Astrocyte of the spinal cord (primary cell): ENCODE data around the gene NOC3L.

Experiments used
- DNase-seq: peaks from one replicate; pipeline ENCODE4 v3.0.0; 2011; ENCODE audit warnings: low read depth, low spot score
- H3K4me3 ChIP-seq: 2 replicates; pipeline ENCODE4 v1.5.1; 2011; ENCODE audit warnings: low read depth, mild to moderate bottlenecking, low read length, moderate library complexity
- CTCF ChIP-seq: IDR thresholded peaks from 2 replicates; pipeline ENCODE4 v1.5.1; 2012; ENCODE audit warnings: low read depth, mild to moderate bottlenecking, low read length, inconsistent platforms
- in situ Hi-C: cut with HindIII; loops from 2 replicates; pipeline ENCODE4 v1.10.0; 2017; ENCODE audit warnings: low sequenced_read_pairs

Gene NOC3L

GRCh38 chr10:94362360-94363250, at the start of gene NOC3L:
NOC3L (minus strand) TSS chr10:94362939; CDS start chr10:94362838, 101 bp downstream.
- H3K4me3 ChIP-seq = peak within 1 kb of the TSS; percentile 93
- peak; percentile 67 for TF ChIP-seq CTCF
- in situ Hi-C loops = no loop called here
- DNase-seq = peak; percentile 95

GRCh38 chr10:94412449-94412848, 49.7 kb upstream of the NOC3L start:
- TF ChIP-seq CTCF = no peak
- no peak for DNase-seq
- H3K4me3 ChIP-seq = no peak overlapping the region
- in situ Hi-C loops = no loop called here

DNA sequence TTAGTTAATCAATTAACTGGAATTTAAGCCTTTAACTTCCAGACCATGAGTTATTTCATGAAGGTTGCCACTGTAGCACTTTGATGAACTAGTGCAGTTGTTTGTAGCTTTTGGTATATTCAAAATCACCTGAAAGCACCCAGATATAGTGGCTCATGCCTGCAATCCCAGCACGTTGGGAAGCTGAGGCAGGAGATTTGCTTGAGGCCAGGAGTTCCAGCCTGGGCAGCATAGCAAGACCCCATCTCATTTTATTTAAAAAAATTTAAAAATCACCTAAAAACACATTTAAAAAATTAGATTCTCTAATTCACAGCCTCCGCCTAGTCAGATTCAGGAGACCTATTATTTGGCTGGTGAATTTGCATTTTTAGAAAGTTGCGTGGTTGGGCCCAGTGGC, 48.6 kb upstream of the NOC3L start:
- in situ Hi-C loops = no loop called here
- no peak for DNase-seq
- no peak overlapping the region for H3K4me3 ChIP-seq
- TF ChIP-seq CTCF = no peak

- no peak for TF ChIP-seq CTCF
- DNase-seq = no peak
- H3K4me3 ChIP-seq = no peak overlapping the region
- in situ Hi-C loops = no loop called here
Observed at GRCh38 chr10:94409021-94409657, 46.4 kb upstream of the NOC3L start.

GRCh38 chr10:94407668-94408067, 44.9 kb upstream of the NOC3L start:
- no peak overlapping the region for H3K4me3 ChIP-seq
- in situ Hi-C loops = no loop called here
- DNase-seq = no peak
- TF ChIP-seq CTCF = no peak

DNA sequence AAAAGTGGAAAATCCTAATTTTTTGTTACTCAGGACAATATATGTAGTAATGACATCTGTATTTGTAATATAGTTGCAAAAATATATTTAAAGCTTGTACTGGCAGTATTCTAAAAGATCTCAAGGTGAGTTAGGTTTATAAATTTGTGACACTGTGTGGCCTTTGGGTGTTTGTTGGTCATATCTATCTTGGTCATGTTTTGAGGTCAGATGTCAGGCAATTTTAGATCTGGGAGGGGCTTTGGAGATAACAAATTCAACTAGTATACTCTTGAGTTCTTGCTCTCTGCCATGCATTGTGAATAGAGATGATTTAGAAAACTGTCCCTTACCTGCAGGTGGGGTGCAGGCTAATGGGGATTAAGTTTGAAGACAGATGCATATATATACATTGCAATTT, 42.7 kb upstream of the NOC3L start:
- TF ChIP-seq CTCF = no peak
- DNase-seq = no peak
- in situ Hi-C loops = no loop called here
- H3K4me3 ChIP-seq = no peak overlapping the region
